Measurements from ENCODE around the gene CEP72.
"Not testable (repeated sequence)": the region's sequence is repeated elsewhere in the genome, so short reads cannot be mapped to it uniquely, and the experiment has no call there.

Gene CEP72

DNA sequence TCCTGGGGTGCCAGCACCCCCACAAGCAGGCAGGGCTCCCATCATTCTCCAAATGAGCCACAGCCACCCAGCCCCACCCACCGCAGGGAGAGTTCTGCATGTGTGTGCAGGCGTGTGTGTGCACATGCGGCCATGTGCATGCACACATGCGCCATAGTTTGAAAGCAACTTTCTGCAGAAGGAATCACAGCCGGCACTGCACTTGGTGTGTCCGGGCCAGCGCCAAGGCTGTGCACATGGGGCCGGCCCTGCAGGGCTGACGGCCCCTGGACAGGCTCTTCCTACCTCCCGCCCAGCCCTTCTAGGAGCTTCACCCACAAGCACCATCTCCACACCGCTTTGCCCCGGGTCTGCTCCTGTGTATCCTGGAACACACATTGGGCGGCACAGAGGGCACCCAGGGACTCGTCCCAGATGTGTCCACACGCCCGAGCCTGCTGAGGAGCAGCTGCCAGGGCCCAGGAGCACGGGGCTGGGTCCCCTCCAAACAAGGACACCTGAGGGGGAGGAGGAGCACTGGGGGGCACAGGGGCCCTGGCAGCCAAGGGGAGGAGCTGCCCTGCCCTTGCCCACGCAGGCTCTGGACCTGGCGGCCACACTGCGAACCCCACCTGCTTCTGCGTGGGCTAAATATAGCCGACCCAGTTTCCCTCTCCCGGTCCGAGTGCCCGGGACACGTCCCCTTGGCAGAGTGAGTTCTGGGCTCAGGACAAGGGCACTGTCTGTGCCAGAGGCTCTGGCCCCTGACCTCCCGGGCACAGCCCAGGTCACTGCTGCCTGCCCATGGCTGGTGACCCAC is 61.9 kb downstream of the CEP72 start:
- peak; percentile 32 for DNase-seq

DNA sequence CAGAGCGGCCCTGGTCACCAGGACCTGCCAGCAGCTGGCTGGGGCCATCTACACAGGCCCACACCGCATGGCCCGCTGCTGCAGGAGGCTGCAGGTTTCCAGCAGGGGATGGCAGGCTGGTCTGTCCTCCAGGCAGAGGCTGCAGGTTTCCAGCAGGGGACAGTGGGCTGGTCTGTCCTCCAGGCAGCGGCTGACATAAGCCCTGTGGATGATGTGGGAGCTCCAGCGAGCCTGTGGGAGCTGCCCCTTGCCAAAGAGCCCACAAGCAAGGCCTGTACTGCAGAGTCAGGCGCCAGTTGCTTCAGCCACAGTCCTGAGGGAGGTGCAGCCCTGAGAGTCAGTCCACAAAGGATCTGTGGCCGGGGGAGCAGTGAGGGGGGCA is 62.5 kb downstream of the CEP72 start:
- peak; percentile 47 for DNase-seq

DNA sequence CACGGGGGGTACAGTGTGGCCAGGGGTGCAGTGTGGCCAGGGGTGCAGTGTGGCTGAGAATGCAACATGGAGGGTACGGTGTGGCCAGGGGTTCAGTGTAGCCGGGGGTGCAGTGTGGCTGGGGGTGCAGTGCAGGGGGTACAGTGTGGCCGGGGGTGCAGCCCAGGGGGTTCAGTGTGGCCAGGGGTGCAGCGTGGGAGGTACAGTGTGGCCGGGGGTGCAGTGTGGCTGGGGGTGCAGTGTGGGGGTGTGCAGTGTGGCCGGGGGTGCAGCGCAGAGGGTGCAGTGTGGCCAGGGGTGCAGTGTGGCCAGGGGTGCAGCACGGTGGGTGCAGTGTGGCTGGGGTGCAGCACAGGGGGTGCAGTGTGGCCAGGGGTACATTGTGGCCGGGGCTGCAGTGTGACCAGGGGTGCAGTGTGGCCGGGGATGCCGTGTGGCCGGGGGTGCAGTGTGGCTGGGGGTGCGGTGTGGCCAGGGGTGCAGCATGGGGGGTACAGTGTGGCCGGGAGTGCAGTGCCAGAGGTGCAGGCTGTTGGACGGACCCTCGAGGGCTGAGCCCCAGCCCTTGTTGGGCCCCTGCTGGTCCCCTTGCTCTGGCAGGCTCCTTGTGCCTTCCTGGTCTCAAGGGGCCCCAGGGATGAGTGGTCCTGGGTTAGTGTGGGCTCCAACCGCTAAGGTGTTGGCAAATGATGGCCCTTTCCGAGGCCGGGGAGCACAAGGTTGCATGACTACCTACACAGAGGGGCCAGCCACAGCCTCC is 63.2 kb downstream of the CEP72 start:
- peak; percentile 30 for DNase-seq

DNA sequence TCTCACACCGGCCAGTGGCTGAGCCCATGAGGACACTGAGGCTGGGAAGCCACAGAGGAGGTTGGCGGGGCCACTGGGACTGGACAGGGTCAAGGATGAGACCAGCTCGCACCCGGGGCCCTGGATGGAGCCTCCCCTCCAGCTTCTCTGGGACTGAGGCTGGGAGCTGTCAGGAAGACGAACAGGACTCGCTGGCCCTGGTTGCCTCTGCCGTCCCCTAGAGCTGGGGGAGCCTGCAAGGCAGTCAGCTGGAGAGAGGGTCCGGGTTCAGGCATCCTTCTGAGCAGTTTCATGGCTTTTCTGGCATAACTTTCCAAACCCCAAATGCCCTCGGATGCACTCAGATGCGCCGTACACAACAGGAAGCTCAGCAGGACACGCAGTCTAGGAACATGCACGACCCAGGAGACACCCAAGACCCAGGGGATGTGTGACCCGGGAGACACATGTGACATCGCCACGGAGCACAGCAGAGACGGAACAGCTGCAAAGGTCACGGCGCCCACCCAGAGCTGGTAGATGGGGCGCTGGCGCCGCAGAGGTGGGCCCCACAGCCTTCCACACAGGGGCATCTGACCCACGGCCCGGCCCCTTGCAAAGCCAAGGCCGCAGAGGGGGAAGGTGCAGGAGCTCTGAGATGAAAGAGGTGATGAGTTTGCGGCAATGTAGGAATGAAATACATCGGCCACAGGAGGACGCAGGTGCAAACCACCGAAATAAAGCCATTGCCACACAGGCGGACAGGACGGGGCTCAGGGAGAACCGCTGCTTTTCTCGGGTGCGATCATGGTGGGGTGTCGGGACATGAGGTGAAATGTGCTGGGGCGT is 63.9 kb downstream of the CEP72 start:
- DNase-seq, result peak; percentile 12

DNA sequence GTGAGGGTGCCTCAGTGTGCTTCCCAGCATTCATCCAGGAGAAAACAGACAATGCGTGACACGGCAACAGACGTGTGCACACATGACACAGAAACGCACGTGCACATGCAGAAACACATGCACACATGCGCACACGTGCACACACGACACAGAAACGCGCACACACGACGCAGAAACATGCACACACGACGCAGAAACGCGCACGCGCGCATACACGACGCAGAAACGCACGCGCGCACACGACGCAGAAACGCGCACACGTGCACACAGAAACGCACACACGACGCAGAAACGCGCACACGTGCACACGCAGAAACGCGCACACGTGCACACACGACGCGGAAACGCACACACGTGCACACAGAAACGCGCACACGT is 64.5 kb downstream of the CEP72 start:
- no peak for DNase-seq

DNA sequence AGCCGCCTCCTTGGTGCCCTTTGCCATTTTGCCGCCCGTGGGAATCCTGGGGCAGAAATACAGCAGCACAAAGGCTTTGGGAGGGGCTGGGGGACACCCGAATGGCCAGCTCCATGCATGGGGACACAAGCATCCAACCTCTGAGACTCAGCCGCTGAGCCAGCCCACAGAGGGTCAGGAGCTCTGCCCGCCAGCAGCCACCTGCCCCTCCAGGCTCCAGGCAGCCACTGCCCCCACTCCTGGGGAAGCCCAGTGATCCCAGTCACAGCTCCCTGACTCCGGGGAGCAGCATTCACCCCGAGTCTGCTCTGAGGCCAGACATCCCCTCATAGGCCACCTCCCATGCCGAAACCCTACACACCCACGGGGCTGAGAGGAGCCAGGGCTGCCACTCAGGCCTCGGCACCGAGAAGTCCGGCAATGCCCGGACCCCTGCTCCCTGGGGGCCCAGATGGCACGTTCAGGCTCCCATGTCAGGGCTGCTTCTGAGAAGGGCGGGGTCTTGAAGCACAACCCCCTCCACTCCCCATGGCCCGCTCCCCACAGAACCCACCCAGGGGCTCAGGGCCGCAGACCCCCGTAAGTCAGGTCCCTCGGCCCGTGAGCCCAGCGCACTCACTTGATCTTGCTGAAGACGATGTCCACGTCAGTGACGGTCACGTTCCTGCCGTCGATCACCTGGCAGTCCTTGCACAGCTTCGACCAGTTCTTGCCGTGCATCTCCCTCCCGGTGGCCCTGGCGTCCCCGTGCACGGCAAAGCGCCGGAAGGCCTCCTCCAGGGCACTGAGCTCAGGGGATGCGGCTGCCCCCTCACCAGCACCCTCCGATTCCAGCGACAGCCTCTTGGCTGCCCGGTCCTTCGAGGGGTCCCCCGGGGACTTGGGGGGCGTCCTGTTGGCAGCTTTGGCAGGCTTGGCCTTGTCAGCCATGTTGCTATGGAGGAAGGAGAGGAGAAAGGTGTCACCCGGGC is 65.3 kb downstream of the CEP72 start:
- peak; percentile 16 for DNase-seq

DNA sequence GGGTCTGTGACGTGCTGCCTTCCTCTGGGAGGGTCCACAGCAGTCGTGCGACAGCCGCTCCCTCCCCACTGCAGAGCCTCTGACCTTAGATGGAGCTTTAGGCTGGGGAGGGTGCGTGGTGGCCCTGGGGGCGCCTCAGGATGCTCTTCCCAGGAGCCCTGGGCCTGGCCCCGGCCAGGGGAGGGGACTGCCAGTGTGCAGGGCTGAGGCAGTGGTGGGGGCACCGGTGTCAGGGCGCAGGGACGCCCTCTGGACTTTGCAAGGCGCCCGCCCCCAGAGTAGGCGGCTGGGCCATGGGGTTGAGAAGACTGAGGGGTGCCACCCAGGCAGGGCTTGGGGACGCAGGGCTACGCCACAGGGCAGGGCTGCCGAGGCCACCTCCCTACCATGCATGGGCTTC is 66.4 kb downstream of the CEP72 start:
- DNase-seq, result not testable (repeated sequence)

DNA sequence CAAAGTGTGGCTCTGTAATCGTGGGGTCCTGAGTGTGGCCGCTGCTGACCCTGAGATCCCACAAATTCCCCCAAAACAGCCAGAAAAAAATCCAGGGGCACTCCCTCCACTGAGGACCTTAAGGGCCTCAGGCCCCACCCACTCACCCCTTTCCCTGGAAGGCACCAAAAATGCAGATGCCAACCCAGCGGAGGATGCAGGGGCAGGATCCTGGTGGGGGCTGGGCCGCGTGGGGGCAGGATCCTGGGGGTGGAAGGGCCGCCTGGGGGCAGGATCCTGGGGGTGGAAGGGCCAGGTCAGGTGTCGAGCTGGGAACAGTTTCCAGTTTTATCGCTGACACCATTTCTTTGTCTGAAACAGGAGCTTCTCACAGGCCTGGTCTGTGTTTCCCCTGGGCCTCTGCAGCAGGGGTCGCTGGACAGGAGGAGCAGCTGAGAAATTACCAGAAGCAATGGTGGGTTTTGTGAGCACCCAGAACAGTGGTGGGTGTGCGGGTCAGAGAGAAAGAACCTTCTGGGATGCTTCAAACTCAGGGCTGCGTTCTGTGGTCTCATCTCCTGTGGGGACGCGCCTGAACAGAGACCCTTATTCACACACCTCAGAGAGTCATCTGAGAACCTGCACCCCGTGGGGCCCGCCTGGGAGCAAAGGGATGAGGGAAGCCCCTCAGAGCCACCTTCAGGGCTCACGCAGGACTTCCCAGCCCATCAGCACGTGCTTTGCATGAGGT is 67.2 kb downstream of the CEP72 start:
- not testable (repeated sequence) for DNase-seq

DNA sequence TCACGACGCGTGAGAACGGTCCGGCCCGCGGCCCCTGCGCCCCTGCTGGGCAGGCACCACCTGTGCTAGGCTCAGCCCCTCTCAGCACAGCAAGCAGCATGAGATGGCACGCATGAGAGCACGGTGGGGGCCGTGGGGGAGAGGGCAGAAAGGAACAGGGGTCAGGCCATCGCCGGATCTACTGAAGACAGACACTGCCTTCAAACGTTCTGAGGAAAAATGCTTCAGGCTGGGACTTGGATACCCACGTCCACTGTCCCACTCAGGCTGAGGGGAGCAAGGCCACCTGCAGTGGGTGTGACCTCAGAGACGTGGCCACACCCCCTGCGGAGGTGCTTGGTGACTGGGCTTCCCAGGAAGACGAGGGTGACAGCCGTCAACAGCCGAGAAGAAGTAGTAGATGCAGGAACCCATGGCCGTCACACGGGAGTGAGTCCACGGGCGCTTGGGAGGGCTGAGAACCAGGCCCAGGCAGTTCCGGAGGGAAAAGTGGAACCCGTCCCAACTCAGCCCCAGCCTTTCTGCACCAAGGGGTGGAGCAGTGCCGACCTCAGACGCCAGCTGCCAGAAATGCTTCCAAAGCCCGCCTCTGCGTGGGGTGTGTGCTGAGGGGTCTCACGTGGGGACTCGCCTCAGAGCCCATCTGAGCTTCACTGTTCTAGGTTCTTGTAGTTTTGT is 68.1 kb downstream of the CEP72 start:
- not testable (repeated sequence) for DNase-seq

DNA sequence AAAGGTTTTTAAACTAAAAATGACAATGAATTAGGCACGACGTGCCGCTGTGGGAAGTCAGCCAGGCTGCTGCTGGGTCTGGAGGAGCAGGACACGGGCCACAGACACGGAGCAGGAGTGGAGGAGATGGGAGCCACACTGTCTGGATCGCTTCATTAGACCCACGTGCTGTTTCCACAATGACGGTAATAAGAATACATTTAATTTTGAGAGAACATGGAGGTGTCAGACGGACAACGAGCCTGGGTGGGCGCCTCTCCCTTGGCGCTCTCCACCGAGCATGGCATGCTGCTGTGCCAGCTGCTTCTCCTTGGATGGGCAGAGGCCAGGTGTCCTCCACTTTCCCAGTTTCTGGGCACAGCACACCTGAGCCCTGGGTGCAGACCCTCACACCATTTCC is 68.7 kb downstream of the CEP72 start:
- not testable (repeated sequence) for DNase-seq

DNA sequence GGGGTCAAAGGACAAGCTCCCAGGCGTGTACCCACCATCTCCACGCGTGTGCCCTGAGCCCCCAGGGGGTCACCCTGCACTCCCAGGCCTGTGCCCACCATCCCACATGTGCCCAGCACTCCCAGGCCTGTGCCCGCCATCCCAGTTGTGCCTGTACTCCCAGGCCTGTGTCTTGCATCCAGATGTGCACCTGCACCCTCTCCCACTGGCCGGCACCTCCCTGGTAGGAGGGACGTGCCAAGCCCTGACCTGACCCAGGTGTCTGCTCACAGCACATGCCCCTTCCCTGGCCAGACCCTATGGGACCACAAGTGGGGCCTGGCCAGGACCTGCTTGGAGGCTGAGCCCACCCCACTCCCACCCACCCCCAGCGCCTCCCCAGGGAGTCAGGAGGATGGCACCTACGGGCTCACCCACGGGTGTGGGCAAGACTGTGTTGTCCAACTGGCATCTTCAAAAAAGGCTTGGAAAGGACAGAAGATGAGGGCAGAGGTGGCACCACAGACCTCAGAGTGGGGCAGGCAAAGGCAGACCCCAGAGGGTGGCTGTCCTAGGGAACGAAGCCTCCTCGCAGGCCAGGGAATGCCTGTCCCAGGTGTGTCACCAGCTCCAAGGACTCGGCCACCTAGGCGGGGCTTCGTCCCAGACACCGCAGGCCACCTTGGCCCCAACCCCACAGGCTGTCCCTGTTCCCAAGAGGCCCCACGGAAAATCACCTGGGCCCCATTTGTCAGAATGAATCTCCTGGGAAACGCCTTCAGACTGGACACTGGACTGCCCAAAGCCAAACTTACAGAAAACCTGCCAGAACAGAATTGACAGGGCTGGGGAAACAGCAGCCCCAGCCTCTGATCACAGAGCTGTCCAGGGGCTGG is 69.4 kb downstream of the CEP72 start:
- DNase-seq, result not testable (repeated sequence)

DNA sequence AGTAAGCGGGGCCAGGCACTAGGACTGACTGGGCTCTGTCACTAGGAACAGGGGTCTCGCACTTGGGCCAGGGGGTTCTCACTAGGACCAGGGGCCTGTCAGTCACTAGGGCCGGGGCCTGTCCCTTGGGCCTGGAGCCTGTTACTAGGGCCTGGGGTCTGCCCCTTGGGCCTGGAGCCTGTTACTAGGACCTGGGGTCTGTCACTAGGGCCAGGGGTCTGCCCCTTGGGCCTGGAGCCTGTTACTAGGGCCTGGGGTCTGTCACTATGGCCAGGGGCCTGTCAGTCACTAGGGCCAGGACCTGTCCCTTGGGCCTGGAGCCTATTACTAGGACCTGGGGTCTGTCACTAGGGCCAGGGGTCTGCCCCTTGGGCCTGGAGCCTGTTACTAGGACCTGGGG is 70.1 kb downstream of the CEP72 start:
- not testable (repeated sequence) for DNase-seq

DNA sequence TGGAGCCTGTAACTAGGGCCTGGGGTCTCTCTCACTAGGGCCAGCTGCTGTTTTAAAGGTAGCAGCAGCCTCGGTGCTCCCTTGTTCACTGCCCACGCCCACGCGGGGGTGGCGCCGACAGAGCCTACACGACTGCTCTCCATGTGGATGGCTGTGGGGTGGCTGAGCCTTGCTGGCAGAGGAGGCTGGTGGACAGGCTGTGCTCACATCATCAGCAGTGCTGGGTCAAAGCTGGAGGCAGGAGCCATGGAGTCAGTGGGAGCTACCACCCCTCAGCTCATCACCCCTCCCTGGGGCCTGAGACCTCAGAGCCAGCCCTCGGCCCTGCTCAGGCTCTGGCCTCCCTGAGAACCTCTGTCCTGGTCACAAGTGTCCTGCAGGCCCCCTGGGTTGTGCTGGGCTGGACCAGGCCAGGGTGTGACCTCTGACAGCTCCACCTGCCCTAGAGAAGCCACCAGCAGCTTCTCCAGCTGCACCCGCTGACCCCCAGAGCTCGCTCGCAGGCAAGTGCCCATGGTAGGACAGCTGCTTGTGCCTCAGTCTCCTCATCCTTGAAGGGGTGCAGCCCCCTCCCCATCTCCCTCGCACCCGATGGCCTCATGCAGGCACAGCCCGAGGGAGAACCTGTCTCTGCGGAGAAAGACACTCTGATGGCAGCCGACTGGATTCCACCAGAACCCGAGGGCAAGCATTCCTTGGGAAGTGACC is 70.7 kb downstream of the CEP72 start:
- peak; percentile 16 for DNase-seq

DNA sequence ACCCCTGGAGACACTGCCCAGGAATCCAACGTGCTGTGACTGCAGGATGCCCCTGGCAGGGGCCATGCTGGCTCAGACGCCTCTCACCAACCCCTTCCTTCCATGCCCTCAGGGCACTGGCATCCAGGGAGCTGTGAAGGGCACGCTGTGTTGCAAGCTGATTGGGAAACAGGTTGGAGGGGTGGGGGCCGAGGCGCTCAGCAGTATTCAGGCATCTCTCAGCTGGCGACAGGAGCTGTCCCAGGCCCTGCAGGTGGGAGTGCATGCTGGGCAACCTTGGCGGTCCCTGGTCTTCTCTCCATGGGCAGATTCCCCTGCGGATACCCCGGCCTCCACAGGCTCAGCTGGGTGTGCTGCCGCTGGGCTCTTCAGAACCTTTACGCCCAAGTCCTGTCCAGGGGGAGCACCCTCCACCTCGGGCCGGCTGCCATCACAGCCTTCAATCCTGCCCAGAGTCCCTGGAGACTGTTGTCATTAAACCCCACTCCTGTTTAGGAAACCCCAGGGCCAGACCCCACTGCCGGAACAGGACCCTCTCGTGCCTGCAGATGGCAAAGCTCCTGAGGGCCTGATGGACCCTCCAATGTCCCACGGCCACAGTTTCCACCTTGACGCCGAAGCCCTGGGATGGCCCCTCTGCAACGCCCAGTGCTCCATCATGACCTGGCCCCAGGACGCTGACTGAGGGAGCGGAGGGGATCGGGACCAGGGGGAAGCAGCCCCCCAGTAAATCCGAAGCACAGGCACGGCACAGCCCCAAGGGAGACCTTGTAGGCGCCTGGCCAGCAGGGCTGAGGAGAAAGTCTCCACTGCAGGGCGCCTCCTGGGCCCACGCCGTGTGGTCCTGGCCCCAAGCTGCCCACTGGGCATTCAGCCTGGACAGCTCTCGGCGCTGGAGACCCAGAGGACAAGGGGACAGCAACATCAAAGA is 71.7 kb downstream of the CEP72 start:
- DNase-seq, result no peak

DNA sequence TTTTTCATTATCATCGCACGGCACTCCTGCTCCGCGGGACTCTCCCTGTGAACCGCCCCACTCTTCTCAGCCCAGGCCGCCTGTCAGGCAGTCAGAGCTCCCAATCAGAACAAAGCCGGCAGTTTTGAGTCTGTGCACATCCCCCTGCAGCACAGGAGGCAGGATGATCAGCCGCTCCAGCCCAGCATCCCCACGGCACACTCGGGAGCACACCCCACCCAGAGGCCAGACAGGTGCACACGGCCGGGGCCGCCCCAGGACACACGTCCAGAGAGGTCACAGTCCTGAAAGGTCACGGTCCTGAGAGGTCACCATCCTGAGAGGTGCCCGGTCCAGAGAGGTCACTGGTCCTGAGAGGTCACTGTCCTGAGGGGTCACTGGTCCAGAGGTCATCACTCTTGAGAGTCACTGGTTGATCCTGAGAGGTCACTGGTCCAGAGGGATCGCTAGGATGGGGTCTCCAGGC is 72.6 kb downstream of the CEP72 start:
- DNase-seq, result no peak

DNA sequence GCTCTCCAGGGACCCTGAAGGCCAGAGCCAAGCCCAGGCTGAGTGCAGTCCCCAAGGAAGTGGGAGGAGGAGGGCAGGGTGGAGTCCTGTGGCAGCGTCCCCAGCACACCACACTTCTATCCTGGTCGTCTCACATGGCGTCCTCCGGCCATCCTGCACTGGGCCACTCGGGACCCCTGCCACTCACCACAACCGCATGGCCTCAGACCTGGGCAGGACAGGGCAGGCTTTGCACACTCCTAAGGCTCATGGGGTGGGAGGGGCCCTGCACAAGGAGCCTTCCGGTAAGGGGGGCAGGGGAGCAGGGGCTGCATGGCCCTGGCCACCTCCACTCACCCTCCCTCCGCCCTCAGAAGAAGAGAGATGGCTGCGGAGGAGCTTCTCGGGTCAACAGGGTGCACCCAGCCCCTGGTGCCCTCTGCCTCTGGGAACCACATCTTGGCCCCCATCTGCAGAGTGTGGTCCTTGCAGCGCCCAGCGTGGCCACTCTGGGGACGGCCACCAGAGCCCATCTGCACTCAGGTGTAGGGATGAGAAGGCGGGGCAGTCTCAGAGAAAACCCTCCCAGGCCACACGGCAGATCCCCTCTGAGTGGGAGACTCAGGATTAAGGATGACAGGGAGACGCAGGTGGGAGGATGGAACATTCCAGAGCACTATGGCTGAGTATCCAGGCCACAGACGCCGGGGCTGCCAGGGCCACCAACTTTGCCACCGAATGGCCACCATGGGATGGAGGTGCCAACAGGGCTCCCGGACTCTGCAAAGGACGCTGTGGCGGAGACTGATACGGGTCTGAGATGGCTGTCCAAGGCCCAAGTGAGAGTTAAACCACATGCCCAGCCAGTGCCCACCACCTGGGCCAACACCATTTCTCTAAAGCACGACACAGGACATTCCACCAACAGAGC is 73.4 kb downstream of the CEP72 start:
- DNase-seq, result no peak

DNA sequence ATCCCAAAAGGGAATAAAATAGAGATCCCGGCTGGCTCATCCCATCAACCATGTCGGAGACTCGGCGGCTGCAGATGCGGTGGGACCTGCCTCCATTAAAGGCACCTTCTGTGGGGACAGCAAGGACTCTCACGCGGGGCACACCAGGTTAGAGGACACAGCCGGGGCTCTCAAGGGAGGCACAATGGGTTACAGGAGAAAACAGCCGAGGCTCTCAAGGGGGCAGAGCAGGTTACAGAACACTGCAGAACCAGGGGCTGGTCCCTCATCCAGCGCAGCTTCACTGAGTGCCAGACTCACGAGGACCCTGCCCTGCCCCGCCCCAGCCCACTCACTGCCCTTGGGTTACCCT is 74.0 kb downstream of the CEP72 start:
- DNase-seq, result not testable (repeated sequence)

Measured in left hindlimb (tissue), 1 donor.